Breast epithelium (tissue), 4 donors: Measurements from ENCODE around the gene CLCNKB. TPM values are rescaled to one million over a fixed set of nuclear protein-coding genes. Genes with fewer than 3 reads are reported as not detected.

Experiments used
- DNase-seq, 2 donors: peaks; one replicate each; pipeline ENCODE4 v3.0.0-alpha.2; 2019; ENCODE audit warnings: low spot score in 2 of 2
- H3K27ac ChIP-seq, 2 donors: fragments of 200-600 bp; sonication (generic) in 1 of 2; one replicate each; pipeline ENCODE4 v1.5.1; 2016 to 2019; ENCODE audit warnings: mild to moderate bottlenecking in 1 of 2
- H3K27me3 ChIP-seq, 2 donors: fragments of 200-600 bp; sonication (generic) in 1 of 2; one replicate each; pipeline versions ENCODE4 v1.5.1 to v1.6.0; 2017 to 2019; ENCODE audit warnings: control low read depth in 1 of 2, mild to moderate bottlenecking in 1 of 2
- H3K36me3 ChIP-seq: fragments of 200-600 bp; one replicate; pipeline ENCODE4 v1.5.1; 2019
- H3K4me1 ChIP-seq, 2 donors: fragments of 200-600 bp; sonication (generic); one replicate each; pipeline ENCODE4 v1.5.1; 2016 to 2019; ENCODE audit warnings: control low read depth in 1 of 2
- H3K4me3 ChIP-seq, 3 donors: fragments of 200-600 bp; sonication (generic); 1 replicate in 2 of 3; 2 replicates in 1 of 3; pipeline ENCODE4 v1.5.1; 2016 to 2019; ENCODE audit warnings: mild to moderate bottlenecking in 3 of 3, moderate library complexity in 2 of 3
- H3K9me3 ChIP-seq, 2 donors: fragments of 200-600 bp; sonication (generic) in 1 of 2; one replicate each; pipeline ENCODE4 v1.5.1; 2016 to 2019; ENCODE audit warnings: control low read depth in 1 of 2
- CTCF ChIP-seq, 3 donors: fragments of 450-650 bp; IDR thresholded peaks; one replicate each; pipeline ENCODE4 v1.5.1; 2016 to 2017; ENCODE audit warnings: antibody characterized with exemption in 3 of 3, mild to moderate bottlenecking in 3 of 3, moderate library complexity in 3 of 3
- POLR2A ChIP-seq: fragments of 450-650 bp; IDR thresholded peaks from one replicate; pipeline ENCODE4 v1.6.1; 2016; ENCODE audit warnings: antibody characterized with exemption, mild to moderate bottlenecking, moderate library complexity
- POLR2AphosphoS5 ChIP-seq, 3 donors: sonication (generic); formaldehyde crosslinking; IDR thresholded peaks; one replicate each; pipeline ENCODE4 v1.6.1; 2017; ENCODE audit warnings: antibody characterized with exemption in 3 of 3
- intact Hi-C: fragments of 100-400 bp; cut with DNase I; formaldehyde crosslinking; loops from one replicate; pipeline ENCODE4 v1.15.1; 2023; ENCODE audit warnings: low total_unique reads
- total RNA-seq, 3 donors: library from RNA; depleted of rRNA; stranded (reverse); fragments of >200 nt; gene quantifications; one replicate each; pipeline ENCODE4 v1.1.0, GENCODE V29; 2016

Gene CLCNKB
- total RNA-seq, 3 donors from 2014 or later = 0.32 to 0.88 (median 0.33) TPM

GRCh38 chr1:16007671-16008341 lies 35.8 kb upstream of the CLCNKB start:
- Histone ChIP-seq H3K27ac (peak overlapping the region in 1 of 2 donors; percentile 19), H3K4me3 (no peak overlapping the region), H3K36me3 (no peaks in the 10 kb centered on the region), H3K4me1 (peaks cover 0 to 3% of the 10 kb centered on the region in 2 donors), H3K9me3 (no peaks in the 10 kb centered on the region), H3K27me3 (no peaks in the 10 kb centered on the region)
- no peak for TF ChIP-seq CTCF (IDR thresholded peaks at IDR 0.05)
- TF ChIP-seq POLR2A = no peak
- TF ChIP-seq POLR2AphosphoS5 (IDR thresholded peaks at IDR 0.05) = no peak
- DNase-seq = no peak
- intact Hi-C loops = loop anchor here (10.0 kb wide), 1 partner anchor 213 kb away; no protein-coding TSS in a partner anchor

- intact Hi-C loops = loop anchor here (10.0 kb wide), 1 partner anchor 214 kb away; no protein-coding TSS in a partner anchor
- Histone ChIP-seq H3K9me3 (no peaks in the 10 kb centered on the region), H3K36me3 (no peaks in the 10 kb centered on the region), H3K27ac (no peak overlapping the region), H3K4me3 (no peak overlapping the region), H3K4me1 (peaks cover 0 to 3% of the 10 kb centered on the region in 2 donors), H3K27me3 (no peaks in the 10 kb centered on the region)
- peak; percentile 66 to 79 for DNase-seq
- TF ChIP-seq POLR2A = no peak
- TF ChIP-seq POLR2AphosphoS5 (IDR thresholded peaks at IDR 0.05) = peak in 1 of 3 donors; percentile 42
- TF ChIP-seq CTCF (IDR thresholded peaks at IDR 0.05) = peak; percentile 96 to 98 (median 97)
These were observed 34.5 kb upstream of the CLCNKB start for GRCh38 chr1:16009030-16009460.

GRCh38 chr1:16009678-16010077 lies 33.9 kb upstream of the CLCNKB start:
- Histone ChIP-seq H3K9me3 (no peaks in the 10 kb centered on the region), H3K27me3 (no peaks in the 10 kb centered on the region), H3K36me3 (no peaks in the 10 kb centered on the region), H3K4me3 (no peak overlapping the region), H3K27ac (no peak overlapping the region), H3K4me1 (peaks cover 0 to 3% of the 10 kb centered on the region in 2 donors)
- TF ChIP-seq POLR2AphosphoS5 (IDR thresholded peaks at IDR 0.05) (no peak), CTCF (IDR thresholded peaks at IDR 0.05) (no peak), POLR2A (no peak)
- intact Hi-C loops = loop anchor here (10.0 kb wide), 1 partner anchor 215 kb away; no protein-coding TSS in a partner anchor
- no peak for DNase-seq

GRCh38 chr1:16010837-16011236 lies 32.7 kb upstream of the CLCNKB start:
- H3K36me3 ChIP-seq = no peaks in the 10 kb centered on the region
- DNase-seq = no peak
- no peaks in the 10 kb centered on the region for H3K27me3 ChIP-seq
- H3K4me1 ChIP-seq = peaks cover 0 to 3% of the 10 kb centered on the region in 2 donors
- no peak overlapping the region for H3K4me3 ChIP-seq
- no peak overlapping the region for H3K27ac ChIP-seq
- no peaks in the 10 kb centered on the region for H3K9me3 ChIP-seq
- intact Hi-C loops = no loop called here
- TF ChIP-seq CTCF (IDR thresholded peaks at IDR 0.05) (no peak), POLR2A (no peak), POLR2AphosphoS5 (IDR thresholded peaks at IDR 0.05) (no peak)

- peak overlapping the region in 1 of 3 donors; percentile 64 for H3K4me3 ChIP-seq
- H3K9me3 ChIP-seq = no peaks in the 10 kb centered on the region
- no peak for DNase-seq
- intact Hi-C loops = no loop called here
- TF ChIP-seq POLR2A (no peak), POLR2AphosphoS5 (IDR thresholded peaks at IDR 0.05) (no peak), CTCF (IDR thresholded peaks at IDR 0.05) (no peak)
- H3K4me1 ChIP-seq = peaks cover 0 to 3% of the 10 kb centered on the region in 2 donors
- H3K36me3 ChIP-seq = no peaks in the 10 kb centered on the region
- H3K27ac ChIP-seq = peak overlapping the region; percentile 73 to 87
- no peaks in the 10 kb centered on the region for H3K27me3 ChIP-seq
These were observed 31.5 kb upstream of the CLCNKB start for GRCh38 chr1:16011936-16012589.
